Measurements from ENCODE around the gene DSCAM. TPM values are rescaled to one million over a fixed set of nuclear protein-coding genes. Genes with fewer than 3 reads are reported as not detected.

The DSCAM gene
- total RNA-seq, 1 donor from 2014 or later: 0.06 TPM

DNA sequence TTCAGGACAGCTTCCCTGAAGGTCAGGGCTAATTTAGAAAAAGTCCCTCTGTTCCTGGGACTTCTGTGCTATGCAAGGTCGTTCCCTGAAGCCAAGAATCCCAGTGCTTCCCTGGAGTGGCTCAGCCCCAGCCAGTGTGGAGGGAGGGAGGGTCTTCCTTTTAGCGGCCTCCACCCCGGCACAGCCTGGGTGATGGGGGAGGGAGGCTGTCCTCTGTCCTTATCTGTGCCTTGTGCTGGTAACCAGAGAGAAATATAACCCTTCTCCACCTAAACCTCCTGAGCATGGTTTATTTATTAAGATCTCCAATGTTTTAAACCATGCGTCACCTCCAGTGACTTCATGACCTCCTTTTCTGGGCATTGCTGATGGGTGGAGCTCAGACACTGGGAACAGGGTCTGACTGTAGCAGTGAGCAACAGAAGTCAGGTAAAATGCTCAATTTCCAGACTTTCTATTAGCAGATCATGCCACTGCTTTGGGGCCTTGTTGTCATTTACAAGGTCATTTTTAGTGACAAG, 157.1 kb downstream of the DSCAM start:
- H3K4me1 ChIP-seq: no peaks in the 10 kb centered on the region
- no peaks in the 10 kb centered on the region for H3K36me3 ChIP-seq
- H3K9me3 ChIP-seq: no peaks in the 10 kb centered on the region
- ATAC-seq (no peak), DNase-seq (no peak)
- no peak overlapping the region for H3K4me3 ChIP-seq
- no peaks in the 10 kb centered on the region for H3K27me3 ChIP-seq (ENCODE audit: low read depth)
- intact Hi-C loops (cut with DNase I): no loop called here
- TF ChIP-seq, protein P1, sequence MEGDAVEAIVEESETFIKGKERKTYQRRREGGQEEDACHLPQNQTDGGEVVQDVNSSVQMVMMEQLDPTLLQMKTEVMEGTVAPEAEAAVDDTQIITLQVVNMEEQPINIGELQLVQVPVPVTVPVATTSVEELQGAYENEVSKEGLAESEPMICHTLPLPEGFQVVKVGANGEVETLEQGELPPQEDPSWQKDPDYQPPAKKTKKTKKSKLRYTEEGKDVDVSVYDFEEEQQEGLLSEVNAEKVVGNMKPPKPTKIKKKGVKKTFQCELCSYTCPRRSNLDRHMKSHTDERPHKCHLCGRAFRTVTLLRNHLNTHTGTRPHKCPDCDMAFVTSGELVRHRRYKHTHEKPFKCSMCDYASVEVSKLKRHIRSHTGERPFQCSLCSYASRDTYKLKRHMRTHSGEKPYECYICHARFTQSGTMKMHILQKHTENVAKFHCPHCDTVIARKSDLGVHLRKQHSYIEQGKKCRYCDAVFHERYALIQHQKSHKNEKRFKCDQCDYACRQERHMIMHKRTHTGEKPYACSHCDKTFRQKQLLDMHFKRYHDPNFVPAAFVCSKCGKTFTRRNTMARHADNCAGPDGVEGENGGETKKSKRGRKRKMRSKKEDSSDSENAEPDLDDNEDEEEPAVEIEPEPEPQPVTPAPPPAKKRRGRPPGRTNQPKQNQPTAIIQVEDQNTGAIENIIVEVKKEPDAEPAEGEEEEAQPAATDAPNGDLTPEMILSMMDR (IDR thresholded peaks at IDR 0.05): no peak
- no peak overlapping the region for H3K27ac ChIP-seq

DNA sequence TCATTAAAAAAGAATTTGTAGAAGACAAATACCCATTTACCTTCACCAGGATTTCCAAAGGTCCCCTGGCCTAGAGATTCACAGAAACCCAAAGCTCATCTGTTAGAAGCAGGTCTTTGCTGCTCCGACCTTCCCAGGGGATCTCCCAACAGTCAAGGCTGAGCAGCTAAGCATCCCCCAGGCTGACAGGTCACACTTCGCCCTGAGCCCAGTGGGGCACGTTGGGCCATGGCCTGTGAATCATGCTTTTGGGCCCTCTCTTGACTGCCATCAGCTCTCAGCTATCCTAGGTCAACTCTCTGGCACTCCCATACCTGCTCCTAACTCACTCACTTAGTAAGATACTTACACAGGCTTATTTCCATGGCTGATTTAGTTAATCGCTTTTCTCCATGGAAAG, 157.7 kb downstream of the DSCAM start:
- Histone ChIP-seq H3K36me3 (no peaks in the 10 kb centered on the region), H3K9me3 (no peaks in the 10 kb centered on the region), H3K27ac (no peak overlapping the region), H3K4me1 (no peaks in the 10 kb centered on the region), H3K27me3 (ENCODE audit: low read depth) (no peaks in the 10 kb centered on the region), H3K4me3 (no peak overlapping the region)
- ATAC-seq: no peak
- intact Hi-C loops (cut with DNase I): no loop called here
- TF ChIP-seq, protein P1 (IDR thresholded peaks at IDR 0.05): no peak
- DNase-seq: no peak

DNA sequence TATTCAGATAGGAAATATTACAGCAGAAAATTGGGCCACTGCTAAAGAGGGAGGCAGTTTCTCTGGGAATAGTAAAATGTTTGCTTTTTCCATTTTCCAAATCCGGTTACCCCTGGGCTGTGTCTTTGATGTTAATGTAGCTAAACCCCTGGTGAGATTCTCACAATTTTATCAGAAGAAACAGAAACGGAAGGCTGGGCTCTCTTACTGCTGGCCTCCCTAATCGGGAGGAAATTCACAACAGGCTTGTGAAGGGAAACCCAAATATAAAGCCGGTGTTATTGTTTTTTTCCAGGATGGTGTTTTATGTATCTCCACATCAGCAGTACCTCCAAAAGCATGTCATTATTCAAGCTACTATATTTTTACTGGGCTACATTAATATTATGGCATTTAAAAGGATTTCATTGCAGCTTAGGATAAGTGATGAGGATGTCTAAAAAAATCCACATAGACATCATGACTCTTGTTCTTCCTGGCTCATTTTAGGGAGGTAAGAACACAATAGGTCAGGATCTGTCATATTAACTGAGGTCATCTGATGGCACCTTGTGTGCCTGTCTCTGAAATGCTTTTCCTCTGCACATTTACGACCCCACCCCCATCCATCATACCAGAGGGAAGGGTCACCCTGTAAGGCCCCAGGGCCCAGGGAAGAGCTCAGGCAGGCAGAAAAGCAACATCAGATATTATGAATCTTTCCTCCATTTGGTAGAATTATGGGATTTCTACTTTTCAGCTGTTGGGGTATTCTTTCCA, 158.7 kb downstream of the DSCAM start:
- intact Hi-C loops (cut with DNase I): no loop called here
- DNase-seq (no peak), ATAC-seq (no peak)
- Histone ChIP-seq H3K27me3 (ENCODE audit: low read depth) (no peaks in the 10 kb centered on the region), H3K9me3 (no peaks in the 10 kb centered on the region), H3K36me3 (no peaks in the 10 kb centered on the region), H3K27ac (no peak overlapping the region), H3K4me3 (no peak overlapping the region), H3K4me1 (no peaks in the 10 kb centered on the region)
- TF ChIP-seq, protein P1 (IDR thresholded peaks at IDR 0.05): no peak

DNA sequence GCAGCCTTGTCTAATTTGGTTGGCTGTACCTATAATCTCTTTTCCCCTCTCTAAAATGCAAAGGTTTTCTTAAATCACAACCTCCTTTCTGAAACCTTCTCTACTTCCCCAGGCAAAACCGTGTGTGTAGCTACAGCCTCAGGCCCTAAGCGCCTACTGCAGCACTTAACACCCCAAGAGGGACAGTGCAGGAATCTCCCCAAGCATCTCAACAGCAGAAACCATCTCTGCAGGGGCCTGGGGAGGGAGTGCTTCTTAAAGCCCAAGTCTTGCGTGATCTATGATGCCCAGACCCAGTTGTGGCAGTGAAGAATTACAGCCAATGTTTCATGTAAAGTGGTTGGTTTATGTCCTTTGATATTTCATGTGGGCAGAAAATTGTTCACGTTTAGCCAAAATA, 159.3 kb downstream of the DSCAM start:
- TF ChIP-seq, protein P1 (IDR thresholded peaks at IDR 0.05): no peak
- intact Hi-C loops (cut with DNase I): no loop called here

DNA sequence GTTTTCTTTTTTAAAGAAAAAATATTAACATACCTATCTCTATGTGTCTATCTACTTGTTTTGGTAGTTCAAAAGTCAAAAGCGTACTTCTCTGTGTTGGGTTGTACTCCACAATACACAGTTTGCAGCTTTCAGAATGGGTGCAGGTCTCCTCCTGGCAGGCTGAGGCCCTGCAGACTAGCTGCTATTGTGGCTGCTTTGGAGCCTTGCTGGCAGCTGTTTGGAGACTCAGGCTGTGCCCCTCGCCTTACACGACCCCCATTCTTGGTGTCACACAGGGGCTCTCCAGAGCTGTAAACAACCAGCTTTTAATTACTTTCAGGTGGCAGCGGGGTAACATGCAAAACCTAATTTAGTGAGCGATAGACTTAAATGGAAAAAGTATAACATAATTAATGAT, 160.4 kb downstream of the DSCAM start:
- TF ChIP-seq, protein P1 (IDR thresholded peaks at IDR 0.05): no peak
- no peak for ATAC-seq

More for the DNA sequence above, 159.3 kb downstream of the DSCAM start:
- no peaks in the 10 kb centered on the region for H3K27me3 ChIP-seq (ENCODE audit: low read depth)
- ATAC-seq: no peak
- H3K27ac ChIP-seq: no peak overlapping the region
- H3K4me1 ChIP-seq: no peaks in the 10 kb centered on the region
- no peaks in the 10 kb centered on the region for H3K9me3 ChIP-seq
- DNase-seq: no peak
- no peaks in the 10 kb centered on the region for H3K36me3 ChIP-seq
- H3K4me3 ChIP-seq: no peak overlapping the region

More for the DNA sequence above, 160.4 kb downstream of the DSCAM start:
- Histone ChIP-seq H3K27me3 (ENCODE audit: low read depth) (no peaks in the 10 kb centered on the region), H3K4me3 (no peak overlapping the region), H3K4me1 (no peaks in the 10 kb centered on the region), H3K36me3 (no peaks in the 10 kb centered on the region), H3K9me3 (no peaks in the 10 kb centered on the region), H3K27ac (no peak overlapping the region)
- no peak for DNase-seq
- intact Hi-C loops (cut with DNase I): no loop called here

All from lower lobe of right lung (tissue), 2 donors.